ENCODE data around the gene B4GALNT3.

GRCh38 chr12:455821-456220 lies 3.9 kb upstream of the B4GALNT3 start:
- TF ChIP-seq CHD4 (IDR thresholded peaks at IDR 0.05; ENCODE audit: borderline replicate concordance) (no peak), CTCF (IDR thresholded peaks at IDR 0.05) (no peak), ESRRA (IDR thresholded peaks at IDR 0.05; ENCODE audit: borderline replicate concordance, low read length) (no peak), EP300 (IDR thresholded peaks at IDR 0.05) (no peak), RCOR1 (IDR thresholded peaks at IDR 0.05; ENCODE audit: low read depth, low read length) (no peak), POLR2AphosphoS2 (conservative IDR thresholded peaks at IDR 0.05; ENCODE audit: low read length) (no peak), SREBF2 (IDR thresholded peaks at IDR 0.05) (no peak), KDM1A (IDR thresholded peaks at IDR 0.05; ENCODE audit: low read depth) (no peak), PBX3 (IDR thresholded peaks at IDR 0.05) (no peak), NR3C1 (IDR thresholded peaks at IDR 0.05) (no peak), KDM5A (IDR thresholded peaks at IDR 0.05) (no peak)
